HG03196 (cell line): ENCODE results near the gene BPIFB6.
"Not testable (repeated sequence)": the region's sequence is repeated elsewhere in the genome, so short reads cannot be mapped to it uniquely, and the experiment has no call there.

Experiments used
- ATAC-seq: cut with Tn5 transposase; IDR thresholded peaks from one replicate; pipeline ENCODE4 v1.9.1; 2021; ENCODE audit not compliant: unreplicated experiment

The BPIFB6 gene

GRCh38 chr20:33027769-33028751 lies 3.4 kb upstream of the BPIFB6 start:
- ATAC-seq = no peak

GRCh38 chr20:33028875-33029274 lies 2.6 kb upstream of the BPIFB6 start:
- ATAC-seq = no peak

- no peak for ATAC-seq
Measured at GRCh38 chr20:33030076-33030475, 1.4 kb upstream of the BPIFB6 start.

GRCh38 chr20:33030569-33030968 lies 879 bp upstream of the BPIFB6 start:
- ATAC-seq = no peak

GRCh38 chr20:33032555-33032954 lies 1.1 kb downstream of the BPIFB6 start:
- ATAC-seq = no peak

- no peak for ATAC-seq
Measured at GRCh38 chr20:33033381-33033780, 1.9 kb downstream of the BPIFB6 start.

GRCh38 chr20:33034115-33034514 lies 2.7 kb downstream of the BPIFB6 start:
- no peak for ATAC-seq

- no peak for ATAC-seq
Measured at GRCh38 chr20:33034901-33035492, 3.5 kb downstream of the BPIFB6 start.

- no peak for ATAC-seq
Measured at GRCh38 chr20:33037456-33037855, 6.0 kb downstream of the BPIFB6 start.

- no peak for ATAC-seq
Measured at GRCh38 chr20:33038243-33038642, 6.8 kb downstream of the BPIFB6 start.

- ATAC-seq = no peak
Measured at GRCh38 chr20:33042430-33042829, 11.0 kb downstream of the BPIFB6 start.

GRCh38 chr20:33042983-33043730 lies 11.7 kb downstream of the BPIFB6 start:
- ATAC-seq = no peak

- ATAC-seq = no peak
Measured at GRCh38 chr20:33043731-33044181, 12.3 kb downstream of the BPIFB6 start.

- ATAC-seq = not testable (repeated sequence)
Measured at GRCh38 chr20:33045129-33045721, 13.8 kb downstream of the BPIFB6 start.

- ATAC-seq = no peak
Measured at GRCh38 chr20:33046412-33046811, 15.0 kb downstream of the BPIFB6 start.

GRCh38 chr20:33051333-33051732 lies 19.9 kb downstream of the BPIFB6 start:
- ATAC-seq = no peak

GRCh38 chr20:33053291-33054106 lies 22.1 kb downstream of the BPIFB6 start, which contains the start of gene BPIFB3:
BPIFB3 (plus strand) TSS chr20:33053903; CDS start chr20:33055436, 1,533 bp downstream.
- ATAC-seq = no peak

GRCh38 chr20:33054381-33054780 lies 22.9 kb downstream of the BPIFB6 start:
- ATAC-seq = no peak

GRCh38 chr20:33054791-33055190 lies 23.3 kb downstream of the BPIFB6 start:
- ATAC-seq = no peak

- ATAC-seq = no peak
Measured at GRCh38 chr20:33059136-33059535, 27.7 kb downstream of the BPIFB6 start.
